ENCODE measurements around the gene ACOX3. TPM values are rescaled to one million over a fixed set of nuclear protein-coding genes. Genes with fewer than 3 reads are reported as not detected.

Gene ACOX3
- 10 to 100 TPM; 14.8 to 15.4 TPM for total RNA-seq

DNA sequence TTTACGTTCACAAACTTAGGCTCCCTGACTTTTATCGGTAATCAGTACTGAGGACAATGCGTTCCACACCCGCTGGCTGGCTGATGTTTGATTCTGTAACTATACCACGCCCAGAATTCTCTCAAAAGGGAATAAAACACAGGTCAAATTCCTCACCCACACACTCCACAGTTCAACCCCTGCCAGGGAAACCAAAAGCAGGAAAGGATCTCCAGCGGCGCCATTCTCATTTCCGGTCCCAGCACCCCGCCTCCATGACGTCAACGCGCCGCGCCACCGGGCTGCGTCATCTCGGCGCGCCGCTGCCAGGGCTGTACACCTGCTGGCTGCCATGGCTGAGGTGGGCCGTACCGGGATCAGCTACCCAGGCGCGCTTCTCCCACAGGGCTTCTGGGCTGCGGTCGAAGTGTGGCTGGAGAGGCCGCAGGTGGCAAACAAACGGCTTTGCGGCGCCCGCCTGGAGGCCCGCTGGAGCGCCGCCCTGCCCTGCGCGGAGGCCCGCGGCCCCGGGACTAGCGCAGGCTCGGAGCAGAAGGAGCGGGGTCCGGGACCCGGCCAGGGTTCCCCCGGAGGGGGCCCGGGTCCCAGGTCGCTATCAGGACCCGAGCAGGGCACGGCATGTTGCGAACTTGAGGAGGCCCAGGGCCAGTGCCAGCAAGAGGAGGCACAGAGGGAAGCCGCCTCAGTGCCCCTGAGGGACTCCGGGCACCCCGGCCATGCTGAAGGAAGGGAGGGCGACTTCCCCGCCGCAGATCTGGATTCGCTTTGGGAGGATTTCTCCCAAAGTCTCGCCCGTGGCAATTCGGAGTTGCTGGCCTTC is at the start of gene ACOX3, which contains the start of gene TRMT44:
TSS of gene ACOX3 (minus strand) at position 232 of the 820 bp plus-strand sequence. CDS start 24,202 bp downstream, outside the sequence.
TSS of gene TRMT44 (plus strand) at position 286 of the 820 bp plus-strand sequence. CDS start at position 332, 46 bp downstream.

Other genes starting within 250 kb of the ACOX3 start
- 10 to 100 TPM; 23.2 to 24.8 TPM for gene SH3TC1, start 241.4 kb downstream of the ACOX3 start, total RNA-seq
- not detected for gene HTRA3, start 171.0 kb downstream of the ACOX3 start, total RNA-seq
- gene TRMT44, start 54 bp upstream of the ACOX3 start, total RNA-seq = 10 to 100 TPM; 21.1 to 23.7 TPM
- gene GPR78, start 139.7 kb upstream of the ACOX3 start, total RNA-seq = under 1 TPM in 1 of 2 experiments, not detected in 1; 0.08 TPM
- under 1 TPM; 0.45 to 0.75 TPM for gene CPZ, start 152.0 kb upstream of the ACOX3 start, total RNA-seq

Data from activated naive CD4-positive, alpha-beta T cell treated with anti-CD3 and anti-CD28 coated beads, Interleukin-2, amount 10 ng/mL, durations not matched to agents 5 hours and 36 hours (primary cell).